GM19468 (cell line): ENCODE data around the gene HLA-DMA.
A peak's percentile ranks its signal among the peaks of the same experiment; 100 is the strongest.
"Not testable (repeated sequence)": the region's sequence is repeated elsewhere in the genome, so short reads cannot be mapped to it uniquely, and the experiment has no call there.

ENCODE experiments used
- ATAC-seq: cut with Tn5 transposase; IDR thresholded peaks from one replicate; pipeline ENCODE4 v1.9.1; 2021; ENCODE audit warnings: mild to moderate bottlenecking, moderate library complexity, moderate number of reproducible peaks; ENCODE audit not compliant: unreplicated experiment; ENCODE audit errors: extremely low read depth

HLA-DMA gene

DNA sequence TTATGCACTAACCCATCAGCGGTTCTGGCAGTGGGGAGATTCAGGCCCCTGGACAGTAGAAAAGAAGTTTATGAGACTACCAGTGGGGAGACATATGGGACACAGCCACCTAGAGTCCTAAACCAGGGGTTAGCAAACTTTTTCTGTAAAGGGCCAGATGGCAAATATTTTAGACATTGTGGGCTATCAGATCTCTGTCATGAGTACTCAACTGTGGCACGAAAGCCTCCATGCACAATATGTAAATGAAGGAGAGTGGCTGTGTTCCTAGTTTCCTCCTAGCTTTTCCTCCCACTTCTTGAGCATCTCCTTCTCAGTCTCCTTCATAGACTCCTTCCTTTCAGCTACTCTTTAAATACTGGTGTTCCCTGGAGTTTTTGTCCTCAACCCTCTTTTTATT lies 3.3 kb upstream of the HLA-DMA start:
- ATAC-seq, result no peak

DNA sequence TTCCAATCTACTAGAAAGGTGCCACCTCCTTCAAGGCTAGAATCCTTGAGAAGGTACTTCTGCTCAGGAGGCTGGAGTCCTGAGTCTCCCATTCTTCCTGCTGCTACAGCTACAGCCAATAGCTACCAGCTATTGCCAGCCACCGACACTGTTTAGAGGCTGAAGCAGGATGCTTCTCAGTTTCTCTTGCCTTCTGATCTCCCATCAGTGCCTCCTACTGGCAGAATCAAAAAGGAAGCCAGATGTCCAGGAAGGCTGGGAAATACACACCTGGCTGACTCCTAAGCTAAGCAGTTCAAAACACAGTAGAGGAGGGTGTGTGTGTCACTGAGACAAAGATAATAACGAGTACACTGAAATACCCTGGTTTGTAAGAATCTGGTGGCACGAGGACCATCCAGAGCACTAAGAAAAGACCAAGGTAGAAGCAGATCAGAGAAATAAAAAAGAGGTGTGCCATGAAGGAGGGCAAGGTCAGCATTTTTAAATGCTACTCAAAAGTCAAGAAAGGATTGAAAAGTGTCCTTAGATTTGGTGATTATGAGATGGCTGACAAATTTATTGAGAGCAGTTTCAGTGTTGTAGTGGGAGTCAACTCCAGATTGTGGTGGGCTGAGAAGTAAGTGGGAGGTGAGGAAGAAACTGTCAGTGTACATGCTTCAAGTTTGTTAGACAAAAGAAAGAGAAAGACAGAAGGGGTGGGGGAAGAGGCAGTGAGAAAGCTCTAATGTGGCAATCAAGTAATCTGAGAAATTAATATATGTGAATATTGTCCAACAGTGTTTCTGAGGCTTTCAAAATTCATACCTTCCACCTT lies 2.3 kb upstream of the HLA-DMA start:
- ATAC-seq, result no peak

DNA sequence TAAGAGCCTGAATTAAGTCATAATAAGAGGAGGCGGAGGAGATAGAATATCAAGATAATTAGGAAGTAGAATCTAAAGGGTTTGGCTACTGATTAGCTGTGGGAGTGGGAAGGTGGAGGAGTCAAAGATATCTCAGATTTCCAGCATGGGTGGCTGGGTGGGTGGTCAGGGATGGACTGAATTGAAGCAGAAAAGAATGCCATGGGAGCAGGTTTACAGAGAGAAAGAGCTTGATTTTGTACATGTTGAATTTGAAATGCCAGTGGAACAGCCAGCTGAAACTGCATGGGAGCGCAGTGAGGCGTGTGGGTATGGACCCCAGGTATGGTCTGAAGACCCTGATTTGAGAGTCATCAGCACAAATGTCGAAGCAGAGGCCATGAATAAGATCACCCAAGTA lies 1.4 kb upstream of the HLA-DMA start:
- ATAC-seq, result no peak

DNA sequence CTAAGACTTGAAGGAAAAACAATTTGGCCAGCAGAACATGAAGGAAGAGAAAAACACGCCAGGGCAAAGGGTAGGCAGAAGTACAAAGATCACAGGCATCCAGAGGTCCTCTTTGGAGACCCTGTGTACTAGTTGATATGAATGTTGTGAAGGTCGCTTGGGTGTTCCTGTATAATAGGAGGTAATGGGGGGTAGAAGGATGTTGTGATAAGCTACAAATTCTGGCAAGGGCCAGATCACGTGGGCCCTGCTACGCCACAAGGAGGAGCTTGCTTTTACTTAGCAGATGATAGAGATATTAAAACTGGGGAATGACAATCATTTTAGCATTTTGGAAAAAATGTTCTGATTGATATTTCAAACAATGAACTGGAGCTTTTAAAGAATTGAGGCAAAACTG lies 878 bp upstream of the HLA-DMA start:
- ATAC-seq, result no peak

DNA sequence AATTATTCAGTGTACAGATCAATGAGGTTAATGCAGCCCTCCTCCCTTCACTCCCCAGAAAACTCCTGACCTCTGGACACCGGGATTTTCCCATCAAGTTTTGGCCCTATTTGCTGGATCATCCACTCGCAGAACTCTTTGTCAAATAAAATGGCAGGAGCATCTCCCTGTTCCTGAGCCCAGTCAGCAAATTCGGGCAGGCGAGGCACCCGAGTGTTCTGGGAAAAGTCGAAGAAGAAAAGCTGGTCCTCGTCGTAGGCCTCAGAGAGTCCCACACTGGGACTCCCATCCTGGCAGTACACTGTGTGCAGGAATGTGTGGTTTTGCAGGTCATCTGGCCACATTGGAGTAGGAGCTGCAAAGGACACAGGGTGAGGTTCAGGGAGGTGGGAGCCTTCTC lies 2.4 kb downstream of the HLA-DMA start:
- no peak for ATAC-seq

DNA sequence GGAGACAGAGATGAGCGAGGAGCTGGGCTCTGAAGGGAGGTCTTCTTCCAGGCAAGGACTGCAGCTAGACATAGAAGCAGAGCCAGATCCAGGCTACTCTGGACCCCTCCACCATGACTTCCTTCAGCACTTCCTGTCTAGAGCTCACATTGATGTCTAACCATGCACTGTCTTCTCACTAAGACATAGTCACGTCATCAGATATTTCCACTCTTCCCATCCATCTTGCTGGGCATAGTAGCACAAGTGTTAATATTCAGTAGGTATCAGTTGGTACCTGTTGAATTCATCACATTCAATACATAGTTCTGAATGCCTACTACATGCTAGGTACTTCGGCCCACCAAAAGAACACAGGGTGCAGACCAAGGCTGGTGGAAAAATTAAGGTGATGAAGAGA lies 2.9 kb downstream of the HLA-DMA start:
- no peak for ATAC-seq

DNA sequence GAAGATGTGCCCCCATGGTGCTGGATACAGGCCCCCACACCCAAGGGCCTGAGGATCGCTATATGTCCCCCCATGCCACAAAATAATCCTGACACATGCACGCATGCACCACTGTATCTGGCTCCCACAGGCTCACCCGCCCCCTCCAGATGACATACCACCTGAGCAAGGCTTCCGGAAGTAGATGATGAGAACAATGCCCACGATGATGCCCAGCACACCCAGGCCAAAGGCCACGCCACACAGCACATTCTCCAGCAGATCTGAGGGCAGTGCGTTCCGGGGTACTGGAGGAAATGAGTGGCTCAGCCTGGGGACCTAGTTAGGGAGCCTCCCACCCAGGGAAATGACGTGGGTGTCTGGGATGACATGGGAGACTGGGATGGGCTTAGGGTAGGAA lies 3.8 kb downstream of the HLA-DMA start:
- no peak for ATAC-seq

DNA sequence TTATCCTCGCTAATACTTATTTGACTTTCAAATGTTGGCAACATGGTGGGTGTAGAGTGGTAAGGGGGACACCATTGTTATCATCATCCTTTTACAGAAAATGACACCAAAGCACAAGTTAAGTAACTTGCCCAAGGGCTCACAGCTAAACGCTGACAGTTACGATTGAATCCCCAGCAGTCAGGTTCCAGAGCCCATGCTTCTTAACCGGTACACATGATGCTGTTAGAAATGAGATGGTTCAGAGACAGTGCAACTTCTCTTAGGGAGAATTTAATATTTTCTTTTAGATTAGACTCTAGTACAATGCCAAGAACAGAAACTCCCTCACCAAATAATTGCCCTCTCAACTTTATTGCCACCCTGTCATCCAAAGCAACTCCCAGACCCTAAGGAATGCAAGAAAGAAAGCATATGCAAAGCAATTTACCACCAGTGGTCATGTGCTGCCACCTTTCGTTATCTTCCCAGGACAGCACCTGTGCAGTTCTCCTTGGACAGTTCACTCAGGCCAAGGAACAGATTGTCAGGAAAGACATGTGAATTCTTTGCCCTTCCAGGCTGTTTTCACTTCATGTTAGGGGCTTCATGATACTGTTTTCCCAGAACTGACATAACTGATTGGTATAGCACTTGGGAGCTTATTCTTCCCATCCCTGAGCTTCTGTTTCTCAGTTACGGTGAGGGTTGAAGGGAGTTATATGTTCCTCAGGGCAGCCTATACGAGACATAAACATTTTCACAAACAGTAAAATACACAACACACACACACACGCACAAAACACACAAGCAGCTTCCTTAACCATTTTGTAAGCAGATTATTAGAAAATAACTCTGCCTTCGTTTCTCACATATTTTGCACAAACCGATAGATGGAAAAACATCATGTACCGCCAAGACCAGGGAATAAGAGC lies 5.1 kb downstream of the HLA-DMA start:
- no peak for ATAC-seq

DNA sequence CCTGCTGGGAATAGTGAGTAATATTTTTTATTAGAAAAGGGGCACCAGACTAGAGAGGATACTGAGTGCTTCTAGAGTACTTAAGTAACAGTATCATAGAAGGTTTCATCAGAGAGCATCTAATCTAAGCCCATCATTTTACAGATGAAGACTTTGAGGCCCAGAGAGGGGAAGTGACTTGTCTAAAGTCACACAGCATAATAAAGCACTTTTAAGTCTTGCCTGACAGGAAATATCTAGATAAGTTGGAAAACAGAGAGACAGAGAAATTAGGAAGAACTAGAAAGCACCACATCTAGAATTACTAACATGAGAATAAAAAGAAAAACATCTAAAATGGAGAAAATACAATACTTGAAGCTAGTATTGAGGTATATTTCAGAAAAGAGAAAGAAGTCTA lies 6.0 kb downstream of the HLA-DMA start:
- no peak for ATAC-seq

DNA sequence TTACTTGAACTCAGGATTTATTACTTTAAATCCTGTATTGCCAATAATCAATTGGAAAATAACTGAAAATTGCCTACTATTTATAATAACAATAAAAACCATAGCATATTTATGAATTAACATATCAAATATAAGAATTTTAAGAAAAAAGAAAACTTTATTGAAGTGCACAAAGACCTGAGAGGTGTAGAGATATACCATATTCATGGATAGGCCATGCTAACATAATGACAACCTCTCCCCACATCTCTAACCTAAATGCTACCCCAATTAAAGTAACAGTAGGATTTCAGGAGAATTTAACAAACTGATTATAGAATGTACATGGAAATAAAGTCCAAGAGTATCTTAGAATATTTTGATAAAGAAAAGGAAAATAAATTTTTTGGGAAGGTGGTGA lies 6.9 kb downstream of the HLA-DMA start:
- no peak for ATAC-seq

DNA sequence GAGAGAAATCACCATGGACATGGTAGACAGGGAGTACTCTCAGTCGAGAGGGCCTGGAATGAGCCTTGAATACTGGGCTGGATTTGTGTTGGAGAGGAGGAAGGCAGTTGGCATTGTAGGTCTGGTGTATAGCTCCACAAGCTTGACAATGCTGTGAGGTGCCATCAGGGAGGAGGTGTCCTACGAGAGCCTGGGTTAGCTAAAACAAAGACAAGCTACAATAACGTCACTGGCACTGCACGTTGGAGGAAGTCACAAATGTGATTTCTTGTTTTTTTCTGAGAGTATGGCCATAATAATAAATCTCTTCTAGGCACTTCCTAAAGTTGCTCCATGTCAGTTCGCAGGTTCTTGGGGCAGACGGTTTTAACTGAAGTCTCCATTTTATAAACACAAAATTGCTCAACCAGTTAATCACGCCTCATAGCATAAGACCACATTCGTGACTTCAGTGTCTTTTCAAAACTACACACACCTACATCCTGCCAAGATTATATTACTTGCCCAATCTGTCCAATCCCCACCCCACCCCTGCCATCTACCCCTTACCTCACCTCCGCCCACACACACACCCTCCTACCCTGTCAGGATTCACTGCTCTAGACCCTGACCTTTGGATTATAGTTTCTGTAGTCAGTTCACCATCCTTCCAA lies 7.7 kb downstream of the HLA-DMA start:
- ATAC-seq, result no peak

DNA sequence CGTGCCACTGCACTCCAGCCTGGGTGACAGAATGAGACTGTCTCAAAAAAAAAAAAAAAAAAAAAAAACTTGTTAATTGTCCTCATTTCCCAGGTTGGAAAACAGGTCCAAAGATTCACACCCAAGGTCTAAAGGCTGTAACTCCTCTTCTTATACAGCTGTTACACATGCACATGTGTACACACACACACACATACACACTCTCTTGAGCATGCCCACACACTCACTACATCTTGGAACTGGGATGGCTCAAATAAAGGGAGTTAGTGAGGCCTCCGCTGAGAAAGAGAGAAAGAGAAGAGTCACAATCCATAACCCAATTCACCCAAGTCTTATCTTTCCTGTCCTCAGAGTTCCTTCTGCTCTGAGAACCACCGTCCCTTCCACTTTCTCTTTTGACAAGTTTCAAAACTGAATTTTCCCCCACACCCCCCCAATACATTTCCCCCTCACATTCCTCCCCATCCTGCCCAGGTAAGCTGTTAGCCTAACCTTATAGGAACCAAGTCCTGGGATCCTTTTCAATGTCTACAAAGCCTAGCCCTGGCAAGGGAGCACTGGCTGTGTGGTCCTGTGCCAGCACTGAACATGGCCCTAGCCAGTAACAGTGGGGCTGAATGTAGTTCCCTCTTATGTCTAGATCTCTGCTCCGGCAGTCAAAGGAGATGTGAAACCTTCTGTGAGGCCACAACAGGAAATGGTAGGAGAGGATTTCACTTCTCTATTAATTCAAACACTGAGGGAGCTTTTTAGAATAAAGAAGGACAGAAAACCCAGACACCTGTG lies 8.8 kb downstream of the HLA-DMA start:
- ATAC-seq, result peak; percentile 18

DNA sequence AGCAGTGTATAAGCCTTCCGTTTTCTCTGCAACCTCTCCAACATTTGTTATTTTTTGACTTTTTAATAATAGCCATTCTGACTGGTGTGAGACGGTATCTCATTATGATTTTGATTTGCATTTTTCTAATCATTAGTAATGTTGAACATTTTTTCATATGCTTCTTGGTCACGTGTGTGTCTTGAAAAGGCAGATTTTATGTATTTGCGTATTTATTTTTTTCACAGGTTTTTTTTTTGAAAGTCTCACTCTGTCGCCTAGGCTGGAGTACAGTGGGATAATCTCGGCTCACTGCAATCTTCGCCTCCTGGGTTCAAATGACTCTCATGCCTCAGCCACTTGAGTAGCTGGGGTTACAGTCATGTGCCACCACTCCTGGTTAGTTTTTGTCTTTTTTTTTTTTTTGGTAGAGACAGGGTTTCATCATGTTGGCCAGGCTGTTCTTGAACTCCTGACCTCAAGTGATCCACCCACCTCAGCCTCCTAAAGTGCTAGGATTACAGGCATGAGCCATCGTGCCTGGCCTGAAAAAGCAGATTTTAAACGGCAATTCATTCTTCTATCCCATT lies 10.3 kb downstream of the HLA-DMA start:
- not testable (repeated sequence) for ATAC-seq

DNA sequence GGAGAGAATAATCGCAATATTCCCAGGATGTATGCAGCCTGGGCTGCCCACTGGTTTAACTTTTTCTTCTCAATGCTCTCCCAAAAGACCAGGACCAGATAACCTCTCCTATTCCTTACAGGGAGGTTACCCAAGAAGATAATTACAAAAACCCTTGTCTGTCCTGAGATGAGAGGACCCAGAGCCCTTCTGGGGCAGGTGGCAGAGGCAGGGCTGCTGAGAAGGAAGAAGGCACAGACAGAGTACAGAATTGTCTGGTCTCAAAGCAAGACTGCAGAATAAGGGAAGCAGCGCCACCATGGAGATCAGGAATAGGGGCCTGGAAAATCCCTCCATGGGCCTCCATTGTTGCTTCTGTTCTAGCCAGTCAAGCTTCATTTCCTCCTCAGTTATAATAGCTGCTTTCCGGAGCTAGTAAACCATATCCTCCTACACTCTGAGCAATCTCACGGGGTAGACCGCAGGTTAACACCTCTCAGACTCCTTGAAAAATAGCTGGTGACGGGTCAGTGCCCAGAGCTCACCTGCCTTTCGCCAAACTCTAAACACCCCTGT lies 11.6 kb downstream of the HLA-DMA start:
- peak; percentile 23 for ATAC-seq

DNA sequence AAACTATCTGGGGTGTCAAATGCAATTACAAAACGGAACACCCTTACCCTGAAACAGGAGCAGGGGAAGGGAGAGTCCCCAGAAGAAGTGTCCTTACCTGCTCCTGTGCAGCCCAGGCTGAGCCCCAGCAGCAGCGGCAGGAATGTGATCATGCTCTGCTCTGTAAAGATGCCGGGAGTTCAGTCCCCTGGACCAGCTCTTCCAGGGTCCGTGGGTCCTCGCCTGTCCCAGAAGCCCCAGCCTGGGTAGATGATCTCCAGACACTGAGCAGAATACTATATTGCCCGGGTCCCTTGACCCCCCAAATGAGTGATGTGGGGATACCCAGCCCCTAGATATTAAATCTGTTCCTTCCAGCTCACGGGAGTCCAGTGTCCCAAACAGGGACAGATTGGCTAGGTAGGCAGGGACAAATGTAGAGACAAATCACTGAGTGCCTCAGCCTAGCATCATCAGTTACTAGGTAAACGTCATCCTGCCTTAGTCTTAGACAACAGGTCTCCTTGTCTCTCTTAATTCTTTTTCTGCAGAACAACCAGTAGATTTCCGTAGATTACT lies 12.2 kb downstream of the HLA-DMA start, which contains the start of gene HLA-DMB:
TSS of gene HLA-DMB (minus strand) at position 373 of the 558 bp plus-strand sequence. CDS start at position 152, 221 bp downstream.
- peak; percentile 17 for ATAC-seq

DNA sequence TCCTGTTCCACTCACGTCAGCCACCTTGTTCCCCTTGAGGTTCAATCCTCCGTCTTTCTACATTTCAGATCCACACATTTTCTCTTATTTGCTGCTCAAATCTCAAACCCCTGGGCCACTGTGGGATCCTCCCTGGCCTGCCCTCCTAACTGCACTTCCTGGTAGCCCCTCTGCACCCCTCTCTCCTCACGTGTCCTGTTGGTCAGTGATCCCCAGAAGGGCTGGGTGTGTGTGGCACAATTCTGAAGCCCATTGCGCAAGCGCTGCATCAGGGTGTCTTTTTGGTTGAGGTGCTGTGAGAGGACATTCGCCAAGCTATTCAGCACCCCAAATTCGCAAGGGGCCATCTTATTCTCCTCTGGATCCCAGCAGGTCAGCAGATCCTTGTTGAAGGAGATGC lies 14.4 kb downstream of the HLA-DMA start:
- ATAC-seq, result no peak

DNA sequence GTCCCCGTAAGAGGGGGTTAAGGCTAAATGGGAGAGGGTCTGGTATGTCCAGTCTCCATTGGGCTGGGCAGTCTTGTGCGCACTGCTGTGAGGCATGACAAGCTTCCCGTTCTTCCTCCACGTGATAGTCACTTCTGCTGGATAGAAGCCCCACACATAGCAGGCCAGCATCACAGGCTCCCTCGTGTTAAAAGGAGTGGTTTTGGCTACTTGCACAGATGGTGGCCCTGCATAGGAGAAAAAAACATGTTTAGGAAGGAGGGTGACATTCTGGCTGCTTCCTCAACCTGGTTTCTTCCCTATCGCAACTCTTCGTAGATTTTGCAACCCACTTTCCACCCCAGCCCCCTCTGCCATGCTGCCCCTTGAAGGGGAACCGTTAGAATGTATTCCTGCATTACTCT lies 15.7 kb downstream of the HLA-DMA start:
- no peak for ATAC-seq

DNA sequence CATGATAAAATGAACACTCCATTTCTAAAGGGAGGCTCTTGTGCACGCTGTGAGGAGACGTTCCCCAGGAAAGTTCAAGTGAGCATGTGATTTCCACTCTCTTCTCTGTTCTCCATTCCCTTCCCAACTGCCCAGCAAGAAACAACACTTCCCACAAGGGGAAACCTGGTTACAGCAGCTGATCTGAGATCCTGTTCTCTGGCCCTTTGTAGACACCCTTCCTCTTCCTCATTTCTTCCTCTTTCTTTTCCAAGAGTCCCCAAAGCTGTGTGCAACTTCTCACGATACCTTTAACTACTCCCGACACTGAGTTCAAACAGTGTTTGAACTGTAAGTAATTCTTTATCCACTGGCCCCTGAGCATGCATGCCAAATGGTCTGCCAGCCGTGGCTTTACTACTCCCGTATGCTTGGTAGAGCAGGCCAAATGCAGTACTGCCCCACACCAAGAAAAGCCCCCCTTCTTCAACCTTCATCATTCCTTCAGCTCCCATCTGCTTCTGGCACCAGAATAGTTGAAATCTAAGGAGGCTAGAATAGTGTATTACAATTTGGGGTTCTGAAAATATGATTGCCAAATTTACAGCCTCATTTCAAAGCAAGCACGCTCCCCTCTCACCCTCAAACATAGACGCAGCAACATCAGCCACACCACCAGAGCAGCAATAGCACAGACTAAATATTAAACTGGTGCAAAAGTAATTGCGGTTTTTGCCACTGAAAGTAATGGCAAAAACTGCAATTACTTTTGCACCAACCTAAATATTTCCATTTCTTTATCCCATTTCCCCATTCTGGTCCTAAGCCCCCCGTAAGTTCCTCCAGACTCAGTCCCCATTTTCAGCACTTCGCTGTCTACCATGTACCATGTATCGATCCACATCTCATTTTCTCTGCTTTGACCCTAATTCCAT lies 16.4 kb downstream of the HLA-DMA start:
- ATAC-seq, result no peak
